ENCODE measurements around the gene WWOX. TPM values are rescaled to one million over a fixed set of nuclear protein-coding genes. Genes with fewer than 3 reads are reported as not detected.

Gene WWOX
- total RNA-seq, 1 experiment from 2014 or later: 15.6 TPM

GRCh38 chr16:78217276-78217675, 117.8 kb downstream of the WWOX start:
- no peak overlapping the region for H2BK20ac ChIP-seq (ENCODE audit: low read depth, low read length, poor library complexity, severe bottlenecking)
- Mint-ChIP-seq H3K4me3 (no peak overlapping the region), H3K9me3 (no peaks in the 10 kb centered on the region), H3K27ac (no peak overlapping the region; a peak in 1 of 7 replicates), H3K4me1 (peaks cover 5 to 10% of the 10 kb centered on the region in 2 experiments; a peak in 2 of 4 replicates), H3K36me3 (ENCODE audit: insufficient read depth in 1 of 3, low read depth in 3 of 3) (no peaks in the 10 kb centered on the region), H3K27me3 (ENCODE audit: low read depth) (no peaks in the 10 kb centered on the region)
- no CpG with 5 or more reads among the region's 7 CpGs for WGBS (ENCODE audit: extremely low coverage, insufficient read length, low lambda C conversion rate)
- H3K4ac ChIP-seq (ENCODE audit: low read depth, low read length): no peak overlapping the region
- H3K23ac ChIP-seq (ENCODE audit: insufficient read length, low read depth, low read length): no peak overlapping the region
- no peak overlapping the region for H3K9ac ChIP-seq (ENCODE audit: extremely low read depth, insufficient read length, low read length)
- no peak overlapping the region for H3K56ac ChIP-seq (ENCODE audit: insufficient read length, low read depth, low read length)
- no peak overlapping the region for H2AFZ ChIP-seq (ENCODE audit: low read length)
- no peak overlapping the region for H3K27ac ChIP-seq (ENCODE audit: insufficient read length, low read depth, low read length)
- no peak overlapping the region for H4K5ac ChIP-seq (ENCODE audit: insufficient read length, low read depth, low read length)
- no peaks in the 10 kb centered on the region for H3K27me3 ChIP-seq (ENCODE audit: insufficient read depth, low read length)
- H2BK12ac ChIP-seq (ENCODE audit: insufficient read length, low read depth, low read length): no peak overlapping the region
- no peak overlapping the region for H2AK5ac ChIP-seq (ENCODE audit: insufficient read length, low read length)
- H3K23me2 ChIP-seq (ENCODE audit: insufficient read length, low read depth, low read length, poor library complexity, severe bottlenecking): no peaks in the 10 kb centered on the region
- H3K14ac ChIP-seq (ENCODE audit: insufficient read depth, low read length): no peak overlapping the region
- no peak overlapping the region for H2BK120ac ChIP-seq (ENCODE audit: low read depth, low read length, poor library complexity, severe bottlenecking)
- no peak overlapping the region for H3K4me2 ChIP-seq (ENCODE audit: insufficient read depth, insufficient read length, low read length)
- H2BK15ac ChIP-seq (ENCODE audit: low read depth, low read length): no peak overlapping the region
- H3K79me1 ChIP-seq (ENCODE audit: insufficient read depth, low read depth, low read length, poor library complexity, severe bottlenecking): no peaks in the 10 kb centered on the region
- no peak overlapping the region for H4K8ac ChIP-seq (replicated peaks; ENCODE audit: insufficient read length, low read depth, low read length)
- no peaks in the 10 kb centered on the region for H3K79me2 ChIP-seq (ENCODE audit: insufficient read depth, low read length)
- no peaks in the 10 kb centered on the region for H3K4me1 ChIP-seq (ENCODE audit: insufficient read depth, low read length)
- no peak overlapping the region for H3K18ac ChIP-seq (ENCODE audit: insufficient read length, low read depth, low read length)
- no peak overlapping the region for H3T11ph ChIP-seq (ENCODE audit: low read length)
- no peak overlapping the region for H2BK5ac ChIP-seq (ENCODE audit: insufficient read length, low read length)
- H4K20me1 ChIP-seq (ENCODE audit: control insufficient read depth, insufficient read depth, insufficient read length): no peaks in the 10 kb centered on the region
- no peak for DNase-seq
- H4K91ac ChIP-seq (ENCODE audit: insufficient read length, low read depth, low read length): no peak overlapping the region
- H3K9me3 ChIP-seq (ENCODE audit: control insufficient read depth, low read depth, low read length): no peaks in the 10 kb centered on the region
- TF ChIP-seq CTCF (conservative IDR thresholded peaks at IDR 0.05): no peak
